ENCODE results near the gene NOL9. TPM values are rescaled to one million over a fixed set of nuclear protein-coding genes. Genes with fewer than 3 reads are reported as not detected.
A peak's percentile ranks its signal among the peaks of the same experiment; 100 is the strongest.

The NOL9 gene
- total and polyA plus RNA-seq, 9 of the 15 experiments (the other 6 are each of a cell fraction or from before 2014, with no cell fraction given): 5.6 to 76.5 (median 47.3) TPM

DNA sequence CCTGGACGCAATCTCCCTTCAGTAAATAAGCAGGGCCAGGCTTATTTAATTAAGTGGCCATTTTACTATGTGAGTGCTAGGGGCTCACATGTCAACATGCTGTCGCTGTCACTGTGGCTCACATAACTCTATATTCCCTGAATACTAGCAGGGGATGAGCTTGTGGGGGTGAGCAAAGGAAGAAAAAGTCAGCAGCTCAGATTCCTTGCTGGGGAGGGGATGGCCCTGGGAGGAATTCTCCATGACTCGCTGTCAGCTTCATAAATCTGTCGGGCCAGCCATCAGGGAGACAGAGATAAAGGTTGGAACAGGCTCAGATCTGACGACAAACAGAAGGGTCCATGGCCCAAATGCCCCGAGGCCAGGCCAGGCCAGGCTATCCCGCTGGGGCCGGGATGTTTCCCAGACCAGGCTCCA, 36.9 kb downstream of the NOL9 start (continued):
- TF ChIP-seq, protein P1, sequence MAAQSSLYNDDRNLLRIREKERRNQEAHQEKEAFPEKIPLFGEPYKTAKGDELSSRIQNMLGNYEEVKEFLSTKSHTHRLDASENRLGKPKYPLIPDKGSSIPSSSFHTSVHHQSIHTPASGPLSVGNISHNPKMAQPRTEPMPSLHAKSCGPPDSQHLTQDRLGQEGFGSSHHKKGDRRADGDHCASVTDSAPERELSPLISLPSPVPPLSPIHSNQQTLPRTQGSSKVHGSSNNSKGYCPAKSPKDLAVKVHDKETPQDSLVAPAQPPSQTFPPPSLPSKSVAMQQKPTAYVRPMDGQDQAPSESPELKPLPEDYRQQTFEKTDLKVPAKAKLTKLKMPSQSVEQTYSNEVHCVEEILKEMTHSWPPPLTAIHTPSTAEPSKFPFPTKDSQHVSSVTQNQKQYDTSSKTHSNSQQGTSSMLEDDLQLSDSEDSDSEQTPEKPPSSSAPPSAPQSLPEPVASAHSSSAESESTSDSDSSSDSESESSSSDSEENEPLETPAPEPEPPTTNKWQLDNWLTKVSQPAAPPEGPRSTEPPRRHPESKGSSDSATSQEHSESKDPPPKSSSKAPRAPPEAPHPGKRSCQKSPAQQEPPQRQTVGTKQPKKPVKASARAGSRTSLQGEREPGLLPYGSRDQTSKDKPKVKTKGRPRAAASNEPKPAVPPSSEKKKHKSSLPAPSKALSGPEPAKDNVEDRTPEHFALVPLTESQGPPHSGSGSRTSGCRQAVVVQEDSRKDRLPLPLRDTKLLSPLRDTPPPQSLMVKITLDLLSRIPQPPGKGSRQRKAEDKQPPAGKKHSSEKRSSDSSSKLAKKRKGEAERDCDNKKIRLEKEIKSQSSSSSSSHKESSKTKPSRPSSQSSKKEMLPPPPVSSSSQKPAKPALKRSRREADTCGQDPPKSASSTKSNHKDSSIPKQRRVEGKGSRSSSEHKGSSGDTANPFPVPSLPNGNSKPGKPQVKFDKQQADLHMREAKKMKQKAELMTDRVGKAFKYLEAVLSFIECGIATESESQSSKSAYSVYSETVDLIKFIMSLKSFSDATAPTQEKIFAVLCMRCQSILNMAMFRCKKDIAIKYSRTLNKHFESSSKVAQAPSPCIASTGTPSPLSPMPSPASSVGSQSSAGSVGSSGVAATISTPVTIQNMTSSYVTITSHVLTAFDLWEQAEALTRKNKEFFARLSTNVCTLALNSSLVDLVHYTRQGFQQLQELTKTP (IDR thresholded peaks at IDR 0.05; ENCODE audit: low read depth in 1 of 2, partially characterized antibody in 2 of 2): no peak
- TF ChIP-seq KDM1A (IDR thresholded peaks at IDR 0.05) (peak; percentile 96 to 97), CBFA2T2 (conservative IDR thresholded peaks at IDR 0.05) (peak; percentile 84), CC2D1A (IDR thresholded peaks at IDR 0.05) (no peak), CTBP1 (IDR thresholded peaks at IDR 0.05; ENCODE audit: borderline replicate concordance) (peak; percentile 78; the same call in 1 of the 2 replicates), PHTF2 (CRISPR knock-in tag; IDR thresholded peaks at IDR 0.05) (no peak), TAL1 (IDR thresholded peaks at IDR 0.05) (peak; percentile 87), SP2 (IDR thresholded peaks at IDR 0.05; ENCODE audit: extremely low read depth, low read depth, low read length, poor library complexity, severe bottlenecking) (no peak), L3MBTL2 (IDR thresholded peaks at IDR 0.05) (peak; percentile 43), SMARCC2 (IDR thresholded peaks at IDR 0.05; ENCODE audit: low read depth) (0 out of 2 replicates have a peak, but pooled peaks have one; percentile 23), MTA2 (IDR thresholded peaks at IDR 0.05; ENCODE audit: low read depth) (peak; percentile 81), ETV1 (tag; conservative IDR thresholded peaks at IDR 0.05; ENCODE audit: low read depth) (0 out of 2 replicates have a peak, but pooled peaks have one; percentile 7), ZNF644 (tag; IDR thresholded peaks at IDR 0.05; ENCODE audit: low read depth) (0 out of 2 replicates have a peak, but pooled peaks have one; percentile 24), CREM (IDR thresholded peaks at IDR 0.05; ENCODE audit: low read depth) (peak; percentile 78), KAT2B (IDR thresholded peaks at IDR 0.05; ENCODE audit: low read depth, low read length) (no peak), POLR2AphosphoS5 (IDR thresholded peaks at IDR 0.05; ENCODE audit: control insufficient read depth, insufficient read depth, low read depth, low read length) (peak; percentile 77; the same call in 1 of the 2 replicates), NR2C1 (IDR thresholded peaks at IDR 0.05) (no peak), NR2C1 (tag; IDR thresholded peaks at IDR 0.05) (no peak), ZFX (CRISPR knock-in tag; IDR thresholded peaks at IDR 0.05) (no peak), MEIS2 (IDR thresholded peaks at IDR 0.05; ENCODE audit: partially characterized antibody) (peak; percentile 99), SMAD1 (IDR thresholded peaks at IDR 0.05; ENCODE audit: low read depth, low read length, partially characterized antibody) (peak; percentile 46), CEBPB (tag; IDR thresholded peaks at IDR 0.05) (no peak), PML (IDR thresholded peaks at IDR 0.05; ENCODE audit: low read length) (peak; percentile 72), ARID1B (IDR thresholded peaks at IDR 0.05) (peak; percentile 94), TBL1XR1 (IDR thresholded peaks at IDR 0.05; ENCODE audit: low read length in 2 of 2) (peak in 1 of 2 experiments; percentile 44; a peak in 1 of 4 replicates), MAFF (IDR thresholded peaks at IDR 0.05; ENCODE audit: low read length) (no peak), CCNT2 (IDR thresholded peaks at IDR 0.05; ENCODE audit: borderline replicate concordance, extremely low read depth, insufficient read length, low read depth, low read length) (peak; percentile 36)
- TF ChIP-seq, protein P2, sequence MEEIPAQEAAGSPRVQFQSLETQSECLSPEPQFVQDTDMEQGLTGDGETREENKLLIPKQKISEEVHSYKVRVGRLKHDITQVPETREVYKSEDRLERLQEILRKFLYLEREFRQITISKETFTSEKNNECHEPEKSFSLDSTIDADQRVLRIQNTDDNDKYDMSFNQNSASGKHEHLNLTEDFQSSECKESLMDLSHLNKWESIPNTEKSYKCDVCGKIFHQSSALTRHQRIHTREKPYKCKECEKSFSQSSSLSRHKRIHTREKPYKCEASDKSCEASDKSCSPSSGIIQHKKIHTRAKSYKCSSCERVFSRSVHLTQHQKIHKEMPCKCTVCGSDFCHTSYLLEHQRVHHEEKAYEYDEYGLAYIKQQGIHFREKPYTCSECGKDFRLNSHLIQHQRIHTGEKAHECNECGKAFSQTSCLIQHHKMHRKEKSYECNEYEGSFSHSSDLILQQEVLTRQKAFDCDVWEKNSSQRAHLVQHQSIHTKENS (CRISPR knock-in tag; IDR thresholded peaks at IDR 0.05): no peak
